Kidney (tissue), 14 donors: ENCODE results near the gene OR7G2. TPM values are rescaled to one million over a fixed set of nuclear protein-coding genes. Genes with fewer than 3 reads are reported as not detected.

Experiments used
- DNase-seq, 5 donors: peaks; one replicate each; pipeline ENCODE4 v3.0.0-alpha.2; 2013 to 2020
- FAIRE-seq: peaks from 2 replicates; lab custom pipeline; 2012; peaks lifted over from hg19 to GRCh38; lab: Jason Lieb, UNC
- H3K27ac ChIP-seq, 2 donors: one replicate each; pipeline ENCODE4 v1.7.0; 2013; ENCODE audit warnings: low read depth in 2 of 2, low read length in 2 of 2, inconsistent platforms in 1 of 2
- H3K27me3 ChIP-seq: one replicate; pipeline ENCODE4 v1.7.1; 2013; ENCODE audit warnings: low read length, inconsistent platforms; ENCODE audit not compliant: control insufficient read depth, insufficient read depth
- H3K36me3 ChIP-seq, 3 donors: one replicate each; pipeline versions ENCODE4 v1.7.0 to v1.7.1; 2013; ENCODE audit warnings: low read length in 3 of 3, control low read depth in 1 of 3, inconsistent platforms in 1 of 3; ENCODE audit not compliant: insufficient read depth in 3 of 3, control insufficient read depth in 2 of 3
- H3K4me1 ChIP-seq, 3 donors: one replicate each; pipeline versions ENCODE4 v1.7.0 to v1.7.1; 2013; ENCODE audit warnings: low read length in 3 of 3, inconsistent platforms in 1 of 3, low read depth in 1 of 3; ENCODE audit not compliant: control insufficient read depth in 2 of 3, insufficient read depth in 2 of 3
- H3K4me3 ChIP-seq, 3 donors: one replicate each; pipeline versions ENCODE4 v1.7.0 to v1.8.1; 2013; ENCODE audit warnings: low read length in 3 of 3, control low read depth in 1 of 3, inconsistent platforms in 1 of 3
- H3K9ac ChIP-seq, 3 donors: one replicate each; pipeline versions ENCODE4 v1.7.0 to v1.7.1; 2013; ENCODE audit warnings: low read length in 3 of 3, control low read depth in 1 of 3, inconsistent platforms in 1 of 3
- H3K9me3 ChIP-seq, 3 donors: one replicate each; pipeline versions ENCODE4 v1.7.0 to v1.7.1; 2013; ENCODE audit warnings: low read length in 3 of 3, control low read depth in 1 of 3, inconsistent platforms in 1 of 3; ENCODE audit not compliant: control insufficient read depth in 2 of 3, insufficient read depth in 1 of 3
- CTCF ChIP-seq: IDR thresholded peaks from 3 replicates; pipeline ENCODE4 v1.5.1; 2012; ENCODE audit warnings: mild to moderate bottlenecking, moderate library complexity, borderline replicate concordance; ENCODE audit not compliant: insufficient read depth; ENCODE audit errors: extremely low read depth
- intact Hi-C: fragments of 100-400 bp; cut with DNase I; formaldehyde crosslinking; loops from one replicate; pipeline ENCODE4 v1.11.1; 2022
- polyA plus RNA-seq: library from polyadenylated mRNA; stranded (reverse); fragments of 350-450 nt; fragmentation: Illumina TruSeq; extraction: RNeasy Lipid Tissue Mini Kit (QIAGEN cat#74804); gene quantifications from one replicate; pipeline ENCODE4 v1.2.3, GENCODE V29; 2014; ENCODE audit warnings: low read depth, low replicate concordance; ENCODE audit not compliant: insufficient read depth
- total RNA-seq: library from RNA; stranded (reverse); fragmentation: NEBNext Ultra II Directional; extraction: Animal tissue kit (Norgen Biotek cat#: 25700); gene quantifications from one replicate; pipeline ENCODE4 v1.2.1, GENCODE V29; 2021
- donor health status: control.
- donor health status: control.
- donor health status: control.
- donor health status: control.
- donor health status: control.
- donor health status: DM: yes; HTN: yes; CAD: no.
- donor health status: Normal renal cell carcinoma (clear cell type).

Gene OR7G2
- total and polyA plus RNA-seq, 2 donors from 2014 or later: not detected

- no peak for TF ChIP-seq CTCF
- no peak overlapping the region for H3K9ac ChIP-seq
- FAIRE-seq (no peak), DNase-seq (no peak)
- intact Hi-C loops: no loop called here
- H3K36me3 ChIP-seq: peaks cover 0 to 7% (median 2%) of the 10 kb centered on the region in 3 donors
- peaks cover 4 to 18% (median 5%) of the 10 kb centered on the region in 3 donors for H3K9me3 ChIP-seq
- H3K27ac ChIP-seq: no peak overlapping the region
- H3K4me3 ChIP-seq: no peak overlapping the region
- no peaks in the 10 kb centered on the region for H3K4me1 ChIP-seq
- no peaks in the 10 kb centered on the region for H3K27me3 ChIP-seq
These were observed 41.4 kb upstream of the OR7G2 start for GRCh38 chr19:9148697-9149096.

GRCh38 chr19:9146882-9147281, 39.6 kb upstream of the OR7G2 start:
- Histone ChIP-seq H3K9ac (no peak overlapping the region), H3K27ac (no peak overlapping the region), H3K9me3 (peaks cover 3 to 12% (median 4%) of the 10 kb centered on the region in 3 donors), H3K27me3 (no peaks in the 10 kb centered on the region), H3K4me3 (no peak overlapping the region), H3K4me1 (no peaks in the 10 kb centered on the region), H3K36me3 (peaks cover 0 to 5% (median 0%) of the 10 kb centered on the region in 3 donors)
- no peak for TF ChIP-seq CTCF
- intact Hi-C loops: no loop called here
- FAIRE-seq (no peak), DNase-seq (no peak)

- peak in 2 of 5 donors; percentile 10 to 14 for DNase-seq
- FAIRE-seq: no peak
- TF ChIP-seq CTCF: no peak
- Histone ChIP-seq H3K4me1 (peaks cover 0 to 8% (median 3%) of the 10 kb centered on the region in 3 donors), H3K27me3 (no peaks in the 10 kb centered on the region), H3K27ac (no peak overlapping the region), H3K36me3 (peaks cover 0 to 5% (median 0%) of the 10 kb centered on the region in 3 donors), H3K4me3 (no peak overlapping the region), H3K9me3 (peaks cover 3 to 12% (median 4%) of the 10 kb centered on the region in 3 donors), H3K9ac (no peak overlapping the region)
- intact Hi-C loops: no loop called here
These were observed 37.6 kb upstream of the OR7G2 start for GRCh38 chr19:9144920-9145319.
